ELR (cell line): ENCODE results near the gene ADGRG1.

Experiments
- DNase-seq: peaks from one replicate; pipeline ENCODE4 v3.0.0-alpha.2; 2015; ENCODE audit warnings: low read depth

ADGRG1 gene

DNA sequence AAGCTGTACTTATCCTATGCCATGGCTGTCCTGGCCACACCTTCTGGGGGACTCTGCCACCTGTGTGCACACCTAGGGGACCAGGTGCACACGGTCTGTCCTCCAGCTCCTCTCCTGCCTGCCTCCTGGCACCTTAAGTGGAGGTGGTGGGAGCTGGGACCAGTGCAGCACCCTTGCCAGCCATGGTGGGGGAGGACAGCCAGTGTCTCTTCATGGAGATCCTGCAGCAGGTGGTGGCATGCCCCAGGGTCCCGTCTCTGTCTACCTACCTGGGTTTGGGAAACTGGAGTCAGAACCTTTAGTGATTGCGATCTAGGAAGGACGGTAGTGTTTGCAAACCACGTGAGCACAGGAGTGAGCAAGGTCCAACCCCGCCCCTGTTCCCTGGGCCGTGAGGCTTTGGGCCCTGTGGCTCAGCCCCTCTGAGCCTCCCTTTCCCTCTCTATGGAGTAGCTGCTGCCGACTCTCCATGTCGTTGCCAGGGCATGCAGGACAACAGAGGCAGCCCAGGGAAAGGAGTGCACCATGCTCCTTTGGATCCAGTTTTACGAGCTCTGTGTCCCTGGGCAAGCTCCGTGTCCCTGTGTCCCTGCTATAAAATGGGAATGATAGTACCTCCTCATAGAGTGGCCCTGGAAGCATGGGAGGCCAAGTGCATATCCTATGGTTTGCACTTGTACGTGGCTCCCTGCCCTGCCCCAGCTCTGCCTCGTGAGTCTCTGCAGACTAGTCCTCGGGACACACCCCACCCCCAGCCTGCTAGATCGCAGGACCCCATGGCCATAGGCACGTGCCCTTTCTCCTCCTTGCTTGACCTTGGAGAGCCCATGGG is 7.1 kb downstream of the ADGRG1 start:
- no peak for DNase-seq

DNA sequence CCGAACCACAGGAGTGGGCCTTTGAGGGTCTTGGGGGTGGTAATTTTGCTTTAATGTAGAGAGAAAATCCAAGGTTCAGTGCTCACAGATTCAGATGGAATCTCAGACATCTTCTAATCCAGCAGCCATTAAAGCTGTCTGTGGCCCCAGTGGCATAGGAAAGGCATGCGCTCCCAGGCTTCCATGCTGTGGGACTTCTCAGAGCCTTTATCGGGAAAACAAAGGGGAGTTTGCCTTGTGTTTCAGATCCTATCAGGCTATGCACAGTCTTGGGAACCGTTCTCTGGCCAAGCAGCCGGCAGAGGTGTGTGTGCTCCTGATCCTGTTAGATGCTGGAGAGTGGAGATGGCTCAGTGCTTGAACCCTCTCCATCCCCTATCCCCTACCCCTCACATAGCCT is 7.8 kb downstream of the ADGRG1 start:
- DNase-seq = no peak

DNA sequence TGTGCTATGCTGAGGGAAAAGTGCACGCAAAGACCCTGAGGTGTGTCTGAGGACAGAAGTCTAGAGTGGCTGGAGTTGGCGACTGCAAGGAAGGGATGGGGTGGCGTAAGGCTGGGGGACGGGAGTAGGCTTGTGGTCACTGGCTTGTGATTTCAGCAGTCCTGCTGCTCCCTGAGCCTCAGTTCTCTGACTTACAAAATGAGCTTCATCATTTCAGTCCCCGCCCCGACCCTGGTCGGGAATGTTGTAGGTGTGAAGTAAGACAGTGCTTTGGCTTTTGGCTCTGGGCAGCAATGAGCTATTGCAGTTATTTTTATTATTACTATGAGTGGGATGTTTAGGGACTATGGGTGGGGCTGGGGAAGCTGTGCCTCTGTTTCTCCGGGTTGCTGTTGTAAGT is 8.6 kb downstream of the ADGRG1 start:
- DNase-seq = no peak

DNA sequence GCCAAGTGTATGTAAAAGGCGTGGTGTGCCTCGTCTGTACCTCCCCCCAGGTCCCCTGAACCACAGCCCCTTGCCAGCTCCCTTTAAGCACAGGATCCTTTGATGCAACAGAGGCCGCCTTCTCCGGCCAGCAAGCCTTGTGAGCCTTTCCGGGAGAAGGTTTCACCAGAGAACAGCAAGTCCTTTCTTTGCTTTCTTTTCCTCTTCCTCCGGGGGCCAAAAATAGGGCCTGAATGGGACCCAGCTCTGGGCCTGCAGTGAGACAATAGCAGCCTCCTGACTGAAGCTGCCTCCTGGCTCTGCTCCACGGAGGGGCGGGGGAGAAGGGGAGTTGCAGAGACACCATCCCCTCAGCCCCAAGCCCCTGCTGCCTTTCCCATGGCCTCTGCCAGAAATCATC is 9.0 kb downstream of the ADGRG1 start:
- DNase-seq = no peak

DNA sequence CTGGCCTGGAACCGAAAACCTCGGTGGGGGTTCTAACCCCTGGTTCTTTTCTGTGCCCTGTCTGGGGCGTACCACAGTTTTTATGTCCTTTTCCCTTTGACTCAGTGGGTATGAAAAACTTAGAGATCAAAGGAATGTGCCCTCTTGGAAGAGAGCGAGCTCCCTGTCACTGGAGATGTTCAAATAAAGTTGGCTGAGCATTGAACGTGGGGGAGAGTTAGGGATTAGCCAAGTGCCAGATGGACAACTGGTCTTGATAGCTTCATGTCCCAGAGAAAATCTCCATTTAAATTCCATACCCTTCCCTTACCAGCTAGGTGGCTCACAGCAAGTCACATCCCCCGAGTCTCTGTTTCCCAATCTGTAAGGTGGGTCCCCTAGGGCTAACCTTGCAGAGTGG is 9.5 kb downstream of the ADGRG1 start:
- DNase-seq = no peak

DNA sequence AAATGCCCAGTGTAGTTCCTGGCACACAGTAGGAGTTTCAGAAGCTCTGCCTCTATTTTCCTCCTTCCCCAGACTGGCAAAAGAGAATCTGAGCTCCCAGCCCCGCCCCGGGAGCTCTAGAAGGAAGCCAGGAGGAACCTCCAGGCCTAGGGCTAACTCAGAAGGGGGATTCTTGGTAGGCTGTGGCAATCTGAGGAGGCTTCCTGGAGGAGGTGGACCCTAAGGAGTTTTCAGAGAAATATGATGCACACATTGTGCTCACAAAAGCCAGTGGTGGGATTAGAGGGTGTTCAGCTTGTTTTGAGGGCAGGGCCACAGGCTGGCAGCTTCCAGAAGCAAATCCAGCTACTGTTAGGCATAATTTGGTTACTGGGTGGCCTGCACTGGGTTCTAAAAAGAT is 10.0 kb downstream of the ADGRG1 start:
- DNase-seq = no peak

DNA sequence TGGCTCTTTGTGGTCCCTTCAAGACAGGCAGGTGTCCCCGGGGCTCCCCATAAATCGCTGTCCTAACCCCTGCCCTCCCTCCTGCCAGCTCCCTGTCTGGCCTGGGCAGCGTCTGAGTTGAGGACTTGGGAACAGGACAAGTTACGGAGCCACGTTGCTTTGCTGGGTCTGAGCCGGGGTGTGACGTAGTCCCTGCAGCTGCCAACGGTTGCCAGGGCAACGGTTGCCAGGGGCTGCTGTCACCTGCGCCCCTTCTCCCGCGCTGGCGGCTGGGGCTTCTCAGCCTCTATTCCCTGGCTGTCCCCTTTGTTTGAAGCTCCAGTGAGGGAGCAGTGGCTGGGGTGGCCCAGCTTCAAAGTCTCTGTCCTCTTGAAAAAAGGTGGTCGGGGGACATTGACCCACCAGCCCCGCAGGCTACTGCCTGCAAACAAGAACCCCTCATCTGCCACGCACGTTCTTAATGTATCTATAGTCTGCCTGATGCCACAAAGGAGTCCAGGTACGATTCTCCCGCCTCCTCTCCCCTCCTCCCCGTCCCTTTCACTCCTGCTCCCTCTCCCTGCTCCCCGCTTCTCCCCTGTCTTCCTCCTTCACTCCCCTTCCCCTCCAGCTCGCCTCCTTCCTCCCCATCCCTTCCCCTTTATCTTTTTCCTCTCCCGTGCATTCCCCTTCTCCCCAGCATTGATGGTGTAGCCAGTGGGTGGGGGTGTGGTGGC is 10.9 kb downstream of the ADGRG1 start:
- DNase-seq = no peak

DNA sequence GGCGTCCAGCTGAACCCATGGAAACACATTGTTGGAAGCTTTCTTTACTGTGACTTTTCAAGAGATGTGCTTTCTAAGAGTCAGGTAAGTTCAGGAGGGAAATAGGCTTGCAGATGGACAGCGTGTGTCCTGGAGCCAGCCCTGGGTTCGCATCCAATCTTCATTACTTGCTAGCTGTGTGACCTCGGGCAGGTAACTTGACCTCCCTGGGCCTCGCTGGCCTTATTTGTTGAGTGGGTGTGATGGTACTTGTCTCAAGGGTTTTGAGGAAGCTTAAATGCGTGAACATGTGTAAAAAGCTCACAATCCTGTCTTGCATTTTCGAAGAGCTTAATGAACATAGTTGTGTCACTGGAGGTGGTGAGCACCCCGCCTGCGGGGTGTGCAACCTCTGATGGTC is 11.8 kb downstream of the ADGRG1 start:
- DNase-seq = no peak

DNA sequence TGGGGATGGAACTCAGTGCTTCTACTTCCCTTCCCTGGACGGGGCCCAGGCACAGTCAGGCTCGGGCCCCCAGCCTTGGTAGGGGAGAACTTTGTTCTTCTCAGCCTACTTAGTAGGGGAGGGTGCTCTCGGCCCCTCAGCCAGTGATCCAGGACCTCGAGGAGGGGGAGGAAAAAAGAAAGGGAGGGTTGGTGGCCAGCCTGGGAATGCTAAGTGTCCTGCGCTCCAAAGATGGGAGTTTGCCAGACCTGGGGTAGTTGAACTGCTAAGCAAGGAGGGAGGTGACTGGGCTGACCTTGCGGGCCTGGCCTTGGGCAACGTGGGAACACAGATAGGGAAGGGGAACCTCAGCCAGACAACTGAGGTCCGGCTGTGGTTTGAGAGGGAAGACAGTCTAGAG is 12.2 kb downstream of the ADGRG1 start:
- no peak for DNase-seq

DNA sequence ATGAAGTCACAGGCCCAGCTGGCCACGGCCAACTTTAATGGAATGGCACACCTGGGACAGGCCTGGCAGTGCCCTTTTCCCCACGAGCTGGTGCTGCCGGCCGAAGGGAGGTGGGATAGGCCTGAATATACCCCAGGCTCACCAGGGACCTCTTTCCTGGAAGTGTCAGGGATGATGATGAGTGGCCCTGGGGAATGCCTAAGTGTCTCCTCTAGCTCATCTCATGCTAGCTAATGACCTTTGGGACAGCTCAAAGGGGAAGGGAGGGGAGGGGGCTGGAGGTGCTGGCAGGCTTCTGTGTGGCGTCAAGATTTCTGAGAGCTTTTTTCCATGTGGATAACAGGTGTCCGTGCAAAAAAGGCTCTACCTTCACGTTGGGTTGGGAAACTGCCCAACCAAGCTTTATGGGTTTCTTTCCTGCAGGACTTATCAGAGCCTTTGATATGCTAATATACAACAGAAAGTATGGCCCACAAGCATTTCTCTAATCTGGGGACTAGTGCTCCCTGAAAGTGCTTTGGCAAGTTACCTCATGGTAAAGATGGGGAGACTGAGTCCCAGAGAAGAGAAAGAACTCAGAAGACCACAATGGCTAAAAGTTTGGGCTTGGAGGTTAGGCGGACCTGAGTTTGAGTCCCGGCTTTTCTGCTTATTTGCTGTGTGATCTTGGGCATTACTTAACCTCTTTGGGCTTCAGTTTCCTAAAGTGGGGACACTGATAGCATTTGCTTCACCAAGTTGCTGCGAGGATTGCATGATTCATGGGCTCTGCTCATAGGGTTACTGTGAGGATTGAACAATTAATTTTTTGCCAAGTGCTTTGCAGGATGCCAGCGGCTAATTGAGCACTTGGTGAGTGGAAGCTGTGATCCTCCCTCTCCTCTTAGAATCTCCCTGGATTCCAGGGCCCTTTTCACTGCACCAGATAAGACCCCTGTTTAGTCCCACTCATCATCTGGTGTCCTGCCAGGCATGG is 14.0 kb downstream of the ADGRG1 start:
- peak; percentile 29 for DNase-seq

DNA sequence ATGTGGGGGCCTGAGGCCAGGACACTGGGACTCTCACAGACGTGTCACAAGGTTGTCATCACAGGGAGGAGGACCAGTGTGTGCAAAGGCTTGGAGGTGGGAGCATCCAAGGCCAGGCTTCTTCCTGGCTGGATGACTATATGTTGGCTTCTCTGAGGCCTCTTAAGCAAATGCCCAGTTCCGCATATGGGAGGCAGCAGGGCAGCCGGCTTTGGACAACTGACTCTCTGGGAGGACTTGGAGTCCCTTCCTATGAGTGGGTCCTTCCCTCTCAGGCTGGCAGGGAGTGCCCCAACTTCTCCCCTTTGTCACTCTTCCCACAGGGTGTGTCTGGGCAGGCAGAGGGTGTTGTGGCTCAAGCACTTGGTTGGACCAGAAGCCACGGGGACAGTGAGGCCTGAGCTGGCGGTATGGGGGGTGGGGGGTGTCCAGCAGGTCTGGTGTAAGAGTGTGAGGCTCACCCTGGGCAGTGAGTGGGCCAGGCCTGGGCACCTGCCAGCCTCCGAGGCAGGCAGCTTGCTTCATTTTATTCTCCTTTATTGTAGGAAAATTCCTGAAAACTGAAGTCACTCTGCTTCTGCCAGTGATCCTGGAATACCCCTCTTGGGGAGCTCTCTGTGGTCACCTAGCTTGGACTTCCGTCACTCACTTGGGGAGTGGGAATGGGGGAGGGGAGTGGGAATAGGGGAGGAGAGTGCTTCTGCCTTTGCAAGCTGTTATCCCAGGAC is 14.9 kb downstream of the ADGRG1 start:
- DNase-seq = peak; percentile 74

DNA sequence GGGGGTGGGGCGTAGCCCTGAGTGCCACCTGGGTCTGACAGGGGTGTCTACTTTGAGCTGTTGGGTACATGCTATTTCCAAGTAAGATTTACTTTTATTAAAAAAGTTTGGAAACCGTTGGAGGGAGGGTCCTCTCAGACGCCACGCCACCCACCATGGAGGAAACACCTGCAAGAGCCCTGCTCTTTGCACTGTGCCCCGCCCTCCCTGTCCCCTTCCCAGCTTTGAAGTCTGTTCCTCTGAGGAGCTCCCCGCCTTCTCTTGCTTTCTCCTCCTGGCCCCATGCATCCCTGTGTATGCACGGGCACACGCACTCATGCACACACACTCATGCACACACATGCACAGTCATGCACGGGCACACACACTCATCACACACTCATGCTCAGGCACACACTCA is 15.5 kb downstream of the ADGRG1 start:
- no peak for DNase-seq

DNA sequence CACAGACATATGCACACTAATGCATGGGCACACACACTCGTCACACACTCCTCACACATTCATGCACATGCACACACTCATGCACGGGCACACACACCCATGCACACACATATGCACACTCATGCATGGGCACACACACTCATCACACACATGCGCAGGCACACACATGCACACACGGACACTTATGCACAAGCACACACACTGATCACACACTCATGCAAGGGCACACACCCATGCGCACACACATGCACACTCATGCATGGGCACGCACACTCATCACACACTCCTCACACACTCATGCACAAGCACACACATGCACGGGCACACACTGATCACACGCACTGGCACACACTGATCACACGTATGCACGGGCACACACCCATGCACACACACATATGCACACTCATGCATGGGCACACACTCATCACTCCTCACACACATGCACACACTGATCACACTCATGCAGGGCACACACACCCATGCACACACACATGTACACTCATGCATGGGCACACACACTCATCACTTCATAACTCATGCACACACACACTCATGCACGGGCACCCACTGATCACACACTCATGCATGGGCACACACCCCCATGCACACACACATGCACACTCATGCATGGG is 16.1 kb downstream of the ADGRG1 start:
- no peak for DNase-seq

DNA sequence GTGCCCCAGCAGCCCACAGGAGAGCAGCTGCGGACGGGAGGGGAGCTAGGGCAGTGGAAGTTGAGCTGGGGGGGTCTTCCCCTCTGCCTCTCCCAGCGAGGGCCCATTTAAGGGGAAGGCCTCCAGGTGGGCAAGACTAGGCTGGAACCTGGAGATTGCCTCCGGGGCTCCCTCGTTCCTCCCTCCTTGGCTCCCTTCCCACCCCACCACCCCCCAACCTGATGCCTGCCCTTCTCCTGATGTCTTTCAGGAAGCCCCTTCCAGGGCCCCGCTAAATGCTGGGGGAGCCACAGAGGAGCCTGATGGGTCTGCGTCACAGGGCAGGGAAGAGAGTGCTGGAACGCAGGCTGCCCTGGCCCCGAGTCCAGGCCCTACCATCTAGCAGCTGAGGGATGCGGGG is 16.7 kb downstream of the ADGRG1 start:
- no peak for DNase-seq

DNA sequence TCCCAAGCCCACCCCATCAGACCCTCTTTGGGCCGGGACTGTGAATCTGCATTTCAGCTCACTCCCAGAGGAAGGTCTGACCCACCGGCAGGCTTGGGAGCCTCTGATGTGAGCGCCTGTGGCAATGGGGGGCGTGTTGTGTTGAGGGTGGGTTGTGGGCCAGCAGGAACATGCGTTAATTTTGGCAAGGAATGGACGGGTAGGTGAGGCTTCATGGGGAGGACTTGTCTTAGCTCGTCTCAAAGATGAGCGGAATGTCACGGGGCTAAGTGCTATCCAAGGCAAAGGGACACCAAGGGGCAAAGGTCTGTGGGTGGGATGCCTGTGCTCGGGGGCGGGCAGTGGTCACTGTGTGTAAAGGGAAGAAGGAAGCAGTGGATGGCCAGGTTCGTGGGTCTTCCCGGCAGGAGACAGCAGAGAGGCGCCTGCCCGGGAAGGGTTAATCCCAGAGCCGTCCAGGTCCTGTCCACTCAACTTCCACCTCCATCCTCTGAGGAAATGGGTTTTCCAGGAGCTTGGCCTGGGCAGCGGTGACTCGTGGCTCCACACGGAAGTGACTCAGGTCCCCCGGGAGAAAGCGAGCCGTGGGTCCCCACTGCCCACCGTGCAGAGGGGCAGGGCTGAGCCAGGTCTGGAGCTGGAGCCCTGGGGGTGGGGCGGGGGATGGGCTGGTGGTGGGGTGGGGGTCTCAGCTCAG is 17.4 kb downstream of the ADGRG1 start:
- DNase-seq = peak; percentile 89

DNA sequence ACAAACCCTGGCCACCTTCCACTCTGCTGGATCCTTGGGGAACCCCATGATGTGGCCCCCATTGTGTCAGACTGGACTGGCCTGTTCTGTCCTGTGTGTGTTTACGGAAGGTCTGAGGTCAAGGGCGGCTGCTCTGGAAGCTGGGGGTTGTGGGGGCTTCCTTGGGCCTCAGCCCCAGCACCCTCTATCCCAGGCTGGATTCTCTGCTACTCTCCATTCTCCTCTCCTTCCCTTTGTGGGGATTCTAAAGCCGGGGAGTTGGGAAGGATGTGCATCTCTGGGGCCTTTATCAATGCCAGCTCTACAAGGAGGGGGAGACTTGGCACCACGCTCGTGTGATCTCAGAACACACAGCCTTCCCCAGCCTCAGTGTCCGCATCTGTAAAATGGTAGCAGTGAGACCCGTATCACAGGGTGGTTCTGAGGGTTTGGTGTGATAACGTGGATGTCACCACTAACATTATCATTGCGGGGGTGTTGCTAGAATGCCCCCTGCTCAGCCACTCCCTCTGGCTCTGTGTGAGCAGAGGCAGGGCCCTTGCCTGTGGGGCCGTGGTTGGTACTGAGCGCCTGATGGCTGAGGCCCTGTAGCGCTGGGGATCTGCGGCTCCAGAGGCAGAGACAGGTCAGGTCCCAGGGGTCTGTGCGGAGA is 18.1 kb downstream of the ADGRG1 start:
- DNase-seq = peak; percentile 42

DNA sequence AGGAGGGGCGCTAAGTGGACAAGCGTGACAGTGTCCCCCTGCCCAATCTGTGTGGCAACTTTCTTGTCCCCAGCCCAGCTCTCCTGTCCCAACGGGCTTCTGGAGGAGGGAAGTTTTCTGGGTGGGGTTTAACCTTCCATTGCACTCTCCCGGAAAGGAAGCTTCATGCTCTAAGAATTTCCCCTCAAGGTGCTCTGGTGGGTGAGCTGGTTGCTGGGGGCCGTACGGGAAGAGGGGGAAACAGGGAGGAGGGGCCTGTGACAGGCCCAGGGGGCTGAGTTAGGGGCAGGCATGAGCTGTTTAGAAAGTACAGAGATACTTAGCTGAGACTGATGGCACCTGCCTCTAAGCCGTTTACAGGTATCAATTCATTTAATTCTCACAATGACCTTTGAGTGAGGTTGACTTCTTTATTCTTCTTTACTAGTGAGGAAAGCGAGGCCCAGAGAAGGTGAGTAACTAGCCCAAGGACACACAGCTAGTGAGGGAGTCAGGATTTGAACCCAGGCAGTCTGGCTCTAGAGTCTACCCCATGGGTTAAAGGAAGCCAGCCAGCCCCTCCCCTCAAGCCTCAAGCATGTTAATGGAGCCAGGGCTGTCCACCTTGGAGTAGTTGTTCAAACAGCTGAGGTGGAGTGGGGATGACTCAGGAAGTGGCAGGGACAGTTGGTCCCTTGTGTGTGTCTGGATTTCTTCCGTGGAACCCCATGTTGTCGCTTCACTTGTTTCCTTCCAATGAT is 18.9 kb downstream of the ADGRG1 start:
- DNase-seq = peak; percentile 89

DNA sequence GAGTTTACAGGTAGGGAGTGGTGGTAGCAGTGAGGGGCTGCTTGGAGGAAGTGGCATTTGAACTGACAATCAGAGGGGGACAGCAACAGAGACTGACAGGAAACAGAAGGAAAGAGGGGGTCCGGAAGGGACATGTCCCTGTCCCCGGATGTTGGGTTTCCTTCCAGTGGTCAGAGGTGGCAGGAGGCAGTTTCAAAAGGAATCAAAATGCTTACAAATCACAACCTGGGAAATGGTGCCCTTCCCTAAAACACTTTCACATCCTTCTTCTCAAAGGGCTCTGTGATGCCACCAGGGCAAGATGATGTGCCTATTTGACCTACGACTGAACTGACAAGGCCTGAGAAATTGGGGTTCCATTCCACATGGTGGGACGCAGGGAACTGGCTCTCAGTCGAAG is 19.7 kb downstream of the ADGRG1 start:
- DNase-seq = no peak
